Sciatic nerve (tissue), 1 donor: ENCODE data around the gene TSN. TPM values are rescaled to one million over a fixed set of nuclear protein-coding genes. Genes with fewer than 3 reads are reported as not detected.

Experiments used
- total RNA-seq: library from RNA; stranded (reverse); fragmentation: NEBNext Ultra II Directional; extraction: Animal tissue kit (Norgen Biotek cat#: 25700); gene quantifications from one replicate; pipeline ENCODE4 v1.2.1, GENCODE V29; 2021
- donor health status: DM: no; HTN: no; CAD: no.

TSN gene
- total RNA-seq, 1 donor from 2014 or later = 53.0 TPM

Other genes starting within 250 kb of the TSN start
- not detected for gene RNU4ATAC, start 224.8 kb upstream of the TSN start, total RNA-seq
- 72.7 TPM for gene CLASP1, start 106.2 kb upstream of the TSN start, total RNA-seq
- 35.7 TPM for gene NIFK, start 18.8 kb upstream of the TSN start, total RNA-seq